GM19193 (cell line): ENCODE data around the gene TWNK.

Experiments
- POLR2A ChIP-seq: IDR thresholded peaks from 4 replicates; pipeline ENCODE4 v1.6.1; 2011; ENCODE audit not compliant: insufficient read depth, insufficient read length; ENCODE audit errors: extremely low read depth

The TWNK gene

DNA sequence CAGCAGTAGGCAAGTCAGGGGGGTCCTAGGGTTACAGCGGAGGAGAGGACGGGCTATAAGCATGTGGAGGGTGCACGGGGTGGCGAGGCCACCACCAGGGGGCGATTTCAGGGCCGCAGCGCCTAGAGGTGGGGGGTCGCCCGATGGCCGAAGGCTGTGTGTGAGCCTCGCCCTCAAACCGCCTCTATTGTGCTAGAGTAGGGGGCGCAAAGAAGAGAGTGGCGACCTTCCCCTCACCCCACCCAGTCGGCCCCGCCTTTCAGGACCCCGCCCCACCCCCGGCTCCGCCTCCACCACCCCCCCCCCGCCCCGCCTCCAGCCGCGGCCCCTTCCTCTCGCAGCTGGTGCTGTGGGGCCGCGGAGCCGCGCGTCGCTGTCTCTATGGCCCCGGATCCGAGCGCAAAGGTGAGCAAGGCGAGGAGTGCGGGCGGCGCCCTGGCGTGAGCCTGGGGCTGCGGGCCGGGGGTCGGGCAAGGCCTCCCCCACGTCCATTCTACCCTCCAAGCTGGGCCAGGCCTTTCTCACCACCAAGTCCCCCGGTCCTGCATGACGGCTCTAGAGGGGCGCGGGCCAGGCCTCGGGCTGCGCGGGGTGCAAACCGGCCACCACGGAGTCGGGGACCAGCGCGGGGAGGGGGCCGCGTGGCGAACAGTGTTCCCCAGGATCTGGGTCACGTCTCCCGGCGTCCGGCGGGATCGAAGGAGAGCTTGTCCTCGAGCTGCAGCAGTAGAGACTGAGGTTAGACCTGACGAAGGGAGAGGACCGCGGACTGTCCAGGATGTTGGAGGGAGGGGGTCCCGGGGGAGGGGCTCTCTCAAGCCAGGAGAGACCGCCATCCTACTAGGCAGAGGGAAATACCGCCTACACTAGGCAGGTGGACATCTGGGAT is 17.9 kb upstream of the TWNK start, which contains the start of gene SEMA4G:
Gene SEMA4G (plus strand): TSS at position 318 of the 889 bp plus-strand sequence. CDS start 3,409 bp downstream, outside the sequence.
- TF ChIP-seq POLR2A = no peak

DNA sequence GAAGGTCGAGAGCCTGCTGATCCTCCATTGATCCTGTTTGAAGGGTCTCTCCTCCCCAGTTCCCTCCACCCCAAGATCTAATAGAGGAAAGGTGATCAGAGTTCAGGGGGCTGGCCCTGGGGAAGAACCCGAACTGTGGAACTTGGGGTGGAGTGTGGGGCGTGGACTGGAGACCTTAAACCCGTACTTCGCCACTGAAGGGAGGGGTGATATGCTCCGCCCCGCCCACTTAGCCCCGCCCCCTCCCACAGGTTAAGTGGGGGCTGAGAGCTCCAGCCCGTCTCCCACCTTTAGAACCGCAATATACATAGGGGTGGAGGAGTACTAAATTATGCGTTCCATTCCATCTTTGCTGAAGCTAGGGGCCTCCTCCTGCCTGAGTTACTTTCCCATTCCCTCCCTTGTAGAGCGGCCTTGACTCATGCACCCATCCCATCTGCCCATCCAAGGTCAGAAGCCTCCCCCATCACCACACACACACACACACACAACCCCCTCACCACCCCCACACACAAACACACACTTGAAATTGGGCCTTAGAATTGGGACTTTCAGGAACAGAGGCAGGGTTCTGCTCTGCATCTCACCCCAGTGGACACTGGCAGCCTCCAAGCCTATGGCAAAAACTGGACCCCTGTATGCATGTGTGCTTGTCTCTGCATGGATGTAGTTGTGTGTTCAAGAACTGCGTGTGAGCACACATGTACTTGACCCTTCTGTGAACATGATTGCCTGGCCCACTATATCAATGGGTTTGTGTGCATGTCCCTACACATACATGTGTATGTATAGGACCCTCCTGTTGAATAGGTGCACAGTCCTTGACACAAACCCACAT is 17.0 kb upstream of the TWNK start:
- TF ChIP-seq POLR2A = no peak

DNA sequence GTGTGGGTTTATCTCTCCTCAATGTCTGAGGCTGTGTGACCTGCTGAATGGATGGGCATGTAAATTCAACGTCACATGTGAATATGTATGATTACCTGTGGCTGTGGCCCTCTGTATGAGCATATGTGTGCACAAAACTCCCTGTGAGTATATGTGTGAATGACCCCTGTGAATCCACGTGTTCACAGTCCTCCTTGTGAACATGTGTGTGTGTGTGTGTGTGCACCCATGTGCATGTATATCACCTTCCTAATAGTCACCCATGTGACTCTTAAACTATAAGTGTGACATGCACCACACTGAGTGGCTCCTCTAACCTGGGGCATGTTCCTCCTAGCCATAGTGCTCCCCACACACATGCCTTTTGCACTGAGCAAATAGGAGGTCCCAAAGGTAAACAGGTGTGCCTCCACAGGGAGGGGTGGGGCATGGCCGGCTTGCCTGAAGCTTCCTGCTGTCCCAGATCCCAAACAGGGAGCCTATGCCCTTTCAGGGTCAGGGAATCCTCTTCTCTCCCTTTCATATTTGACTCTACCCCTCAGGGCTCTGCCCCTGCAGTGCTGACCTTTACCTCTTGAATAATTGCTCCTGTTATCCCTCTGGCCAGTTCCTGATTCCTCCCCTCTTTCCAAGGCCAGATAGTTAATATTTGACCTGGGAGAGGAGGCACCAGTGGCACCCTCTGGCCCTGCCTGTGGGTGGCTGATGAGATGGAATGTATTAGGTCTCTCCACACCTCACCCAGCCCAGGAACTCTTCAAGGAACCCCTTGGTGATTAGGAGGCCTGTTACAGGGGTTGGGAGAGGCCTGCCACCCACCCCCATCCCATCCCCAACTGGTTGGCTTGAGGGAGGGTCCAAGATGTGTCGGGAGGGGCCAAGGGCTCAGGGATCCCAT is 16.2 kb upstream of the TWNK start:
- no peak for TF ChIP-seq POLR2A

DNA sequence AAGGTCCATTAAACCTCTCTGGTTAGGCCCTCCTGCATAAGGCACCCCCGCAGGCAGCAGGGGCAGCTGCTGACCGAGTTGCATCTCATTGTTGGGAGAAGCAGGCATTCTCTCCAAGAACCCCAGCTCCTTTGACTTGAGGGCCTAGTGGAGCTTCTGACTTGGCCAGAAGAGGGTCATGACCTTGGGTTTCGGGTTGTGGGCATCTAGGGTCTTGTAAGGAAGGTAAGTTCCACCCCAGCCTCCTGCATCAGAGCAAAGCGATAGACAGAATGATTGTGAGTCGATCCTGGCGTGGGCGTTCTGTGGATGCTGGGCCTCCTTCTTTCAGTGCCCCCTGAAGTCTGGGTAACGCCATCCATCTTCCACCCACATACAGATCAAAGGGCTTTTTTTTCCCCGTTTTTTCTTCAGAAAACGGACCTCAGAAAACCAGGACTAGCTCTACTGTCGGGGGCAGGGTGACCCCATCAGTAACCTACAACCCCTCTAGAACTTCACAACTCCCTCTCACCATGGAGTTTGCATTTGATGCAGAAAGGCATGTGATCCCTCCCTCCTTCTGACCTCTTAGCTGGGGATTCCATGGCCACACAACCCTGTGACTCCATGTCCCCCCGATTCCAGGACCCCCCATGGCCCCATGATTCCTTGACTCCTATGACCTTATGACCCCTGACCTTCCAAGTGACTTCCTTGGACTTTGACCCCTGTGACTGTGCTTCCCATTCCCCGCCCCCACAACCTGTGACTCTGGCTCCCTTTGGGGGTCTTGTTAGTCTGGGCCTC is 15.0 kb upstream of the TWNK start:
- no peak for TF ChIP-seq POLR2A

DNA sequence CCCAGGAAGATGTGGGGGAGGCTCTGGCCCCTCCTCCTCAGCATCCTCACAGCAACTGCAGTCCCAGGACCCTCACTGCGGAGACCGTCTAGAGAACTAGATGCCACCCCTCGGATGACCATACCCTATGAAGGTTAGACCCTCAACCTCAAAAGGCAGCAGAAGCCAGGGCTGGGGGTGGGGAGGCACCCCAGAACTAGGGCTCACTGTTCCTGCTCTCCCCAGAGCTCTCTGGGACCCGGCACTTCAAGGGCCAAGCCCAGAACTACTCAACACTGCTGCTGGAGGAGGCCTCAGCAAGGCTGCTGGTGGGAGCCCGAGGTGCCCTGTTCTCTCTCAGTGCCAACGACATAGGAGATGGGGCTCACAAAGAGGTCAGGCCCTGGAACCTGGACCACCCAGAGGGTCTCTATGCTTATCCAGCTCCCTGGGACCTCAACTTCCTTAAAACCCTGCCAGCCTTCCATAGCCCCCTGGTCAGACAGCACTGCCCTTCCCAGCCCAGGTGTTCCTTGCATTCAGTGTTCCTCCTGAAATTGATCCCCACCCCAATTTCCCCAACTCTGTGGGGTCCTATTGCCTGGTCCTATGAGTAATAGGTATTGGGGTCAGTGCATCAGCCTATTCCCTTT is 14.3 kb upstream of the TWNK start:
- TF ChIP-seq POLR2A = no peak

DNA sequence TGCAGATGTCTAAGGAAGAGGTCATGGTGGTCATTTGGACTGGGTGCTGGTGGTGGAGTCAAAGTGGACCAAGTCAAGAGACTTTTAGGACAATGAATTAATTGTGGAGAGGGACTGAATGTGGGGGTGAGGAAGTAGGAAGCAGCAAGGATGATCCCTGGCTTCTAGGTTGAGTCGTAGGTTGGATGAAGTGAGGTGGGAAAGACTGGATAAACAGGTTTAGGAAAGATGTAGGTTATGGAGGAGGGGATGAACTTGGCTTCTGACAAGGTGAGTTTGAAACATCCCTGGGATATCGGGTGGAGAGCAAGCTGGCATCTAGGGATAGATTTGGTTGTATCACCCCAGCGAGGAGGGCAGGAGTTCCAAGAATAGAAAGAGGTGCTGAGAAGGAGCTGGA is 10.4 kb upstream of the TWNK start:
- no peak for TF ChIP-seq POLR2A

DNA sequence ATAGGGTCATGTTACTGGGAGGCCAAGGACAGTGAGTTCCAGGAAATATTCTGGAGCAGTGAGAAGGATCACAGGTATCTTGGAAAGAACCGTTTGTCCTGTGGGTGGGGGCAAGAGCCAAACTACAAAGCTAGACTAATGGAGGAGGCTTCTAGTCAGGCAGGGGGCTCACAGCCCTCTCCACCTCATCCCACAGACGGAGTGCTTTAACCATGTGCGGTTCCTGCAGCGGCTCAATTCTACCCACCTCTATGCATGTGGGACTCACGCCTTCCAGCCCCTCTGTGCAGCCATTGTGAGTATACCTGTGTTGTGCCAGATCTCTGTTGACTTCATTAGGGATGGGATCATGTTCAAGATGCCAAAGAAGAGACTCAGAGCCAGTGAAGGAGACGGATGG is 9.9 kb upstream of the TWNK start:
- TF ChIP-seq POLR2A = no peak

DNA sequence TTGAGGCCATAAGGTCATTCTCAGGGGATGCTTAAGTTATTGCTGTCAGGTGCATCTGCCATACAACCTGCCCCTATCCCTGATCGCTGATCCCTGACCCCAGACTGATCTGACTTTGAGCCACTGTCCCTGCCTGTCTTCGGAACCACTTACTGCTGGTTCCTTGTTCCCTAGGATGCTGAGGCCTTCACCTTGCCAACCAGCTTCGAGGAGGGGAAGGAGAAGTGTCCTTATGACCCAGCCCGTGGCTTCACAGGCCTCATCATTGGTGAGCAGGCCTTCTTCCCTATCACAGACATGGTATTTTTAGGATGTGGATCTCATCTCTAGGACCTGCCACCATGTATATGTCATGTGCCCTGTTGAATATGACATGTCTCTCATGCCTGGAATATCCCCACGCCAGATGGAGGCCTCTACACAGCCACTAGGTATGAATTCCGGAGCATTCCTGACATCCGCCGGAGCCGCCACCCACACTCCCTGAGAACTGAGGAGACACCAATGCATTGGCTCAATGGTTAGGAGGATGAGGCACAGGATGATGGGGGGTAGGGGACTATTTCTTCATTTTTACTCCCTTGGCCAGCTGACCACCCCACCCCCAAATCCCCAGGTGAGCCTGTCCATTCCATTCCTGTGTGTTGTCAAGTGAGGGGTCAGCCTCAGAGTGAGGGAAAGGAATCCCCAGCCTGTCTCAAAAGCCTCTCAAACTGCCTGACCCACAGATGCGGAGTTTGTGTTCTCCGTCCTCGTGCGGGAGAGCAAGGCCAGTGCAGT is 9.0 kb upstream of the TWNK start:
- no peak for TF ChIP-seq POLR2A

DNA sequence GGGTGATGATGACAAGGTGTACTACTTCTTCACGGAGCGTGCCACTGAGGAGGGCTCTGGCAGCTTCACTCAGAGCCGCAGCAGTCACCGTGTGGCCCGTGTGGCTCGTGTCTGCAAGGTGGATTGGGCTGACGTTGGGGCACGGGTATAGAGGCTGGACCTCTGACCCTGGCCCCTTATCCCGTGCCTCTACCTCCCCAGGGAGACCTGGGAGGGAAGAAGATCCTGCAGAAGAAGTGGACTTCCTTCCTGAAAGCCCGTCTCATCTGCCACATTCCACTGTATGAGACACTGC is 8.5 kb upstream of the TWNK start:
- TF ChIP-seq POLR2A = no peak

DNA sequence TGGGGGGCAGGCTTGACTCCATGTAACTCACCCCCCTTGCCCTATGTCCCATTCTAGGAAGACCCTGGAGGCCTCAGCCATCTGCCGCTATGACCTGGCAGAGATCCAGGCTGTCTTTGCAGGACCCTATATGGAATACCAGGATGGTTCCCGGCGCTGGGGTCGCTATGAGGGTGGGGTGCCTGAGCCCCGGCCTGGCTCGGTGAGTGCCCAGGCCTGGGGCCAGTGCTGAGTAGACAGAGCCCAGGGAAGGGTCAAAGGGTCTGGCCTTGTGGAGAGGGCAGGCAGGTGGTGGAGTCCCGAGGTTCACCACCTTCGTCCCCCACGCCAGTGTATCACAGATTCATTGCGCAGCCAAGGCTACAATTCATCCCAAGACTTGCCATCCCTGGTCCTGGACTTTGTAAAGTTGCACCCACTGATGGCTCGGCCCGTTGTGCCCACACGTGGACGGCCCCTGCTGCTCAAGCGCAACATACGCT is 7.5 kb upstream of the TWNK start:
- TF ChIP-seq POLR2A = no peak

DNA sequence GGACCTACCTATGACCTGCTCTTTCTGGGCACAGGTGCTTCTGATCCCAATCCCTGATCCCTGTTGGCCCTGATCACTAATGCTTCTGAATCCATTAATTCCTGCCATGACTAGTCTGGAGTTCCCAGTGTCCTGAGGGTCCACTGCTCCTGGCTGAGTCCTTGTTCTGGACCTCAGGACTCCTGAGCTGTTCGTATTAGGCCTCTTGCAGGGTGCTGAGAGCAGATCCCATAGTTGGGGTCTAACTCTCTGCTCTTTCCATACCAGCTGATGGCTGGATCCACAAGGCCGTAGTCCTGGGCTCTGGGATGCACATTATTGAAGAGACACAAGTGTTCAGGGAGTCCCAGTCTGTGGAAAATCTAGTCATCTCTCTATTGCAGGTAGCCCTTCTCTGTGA is 7.0 kb upstream of the TWNK start:
- TF ChIP-seq POLR2A = no peak

DNA sequence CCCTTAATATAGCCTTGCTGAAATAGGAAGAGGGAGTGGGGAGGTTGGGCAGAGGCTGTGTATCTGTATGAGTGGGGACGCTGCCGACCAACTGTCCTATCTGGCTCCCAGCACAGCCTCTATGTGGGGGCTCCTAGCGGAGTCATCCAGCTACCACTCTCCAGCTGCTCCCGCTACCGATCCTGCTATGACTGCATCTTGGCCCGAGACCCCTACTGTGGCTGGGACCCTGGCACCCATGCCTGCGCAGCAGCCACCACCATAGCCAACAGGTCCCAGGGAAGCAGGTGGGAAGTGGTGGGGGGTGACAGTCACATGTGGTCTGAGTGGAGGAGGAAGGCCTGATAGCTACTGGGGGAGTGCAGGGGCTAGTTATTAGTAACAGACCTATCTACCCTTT is 6.6 kb upstream of the TWNK start:
- TF ChIP-seq POLR2A = no peak
